Cardiac atrium fibroblast (primary cell): ENCODE data around the gene ASXL2. TPM values are rescaled to one million over a fixed set of nuclear protein-coding genes. Genes with fewer than 3 reads are reported as not detected.

Source experiments
- total RNA-seq: library from RNA; depleted of rRNA; stranded (reverse); fragments of >200 nt; gene quantifications from 2 replicates; pipeline ENCODE4 v1.2.3, GENCODE V29; 2015

ASXL2 gene
- total RNA-seq: 8.3 and 11.0 TPM in 2 replicates

DNA sequence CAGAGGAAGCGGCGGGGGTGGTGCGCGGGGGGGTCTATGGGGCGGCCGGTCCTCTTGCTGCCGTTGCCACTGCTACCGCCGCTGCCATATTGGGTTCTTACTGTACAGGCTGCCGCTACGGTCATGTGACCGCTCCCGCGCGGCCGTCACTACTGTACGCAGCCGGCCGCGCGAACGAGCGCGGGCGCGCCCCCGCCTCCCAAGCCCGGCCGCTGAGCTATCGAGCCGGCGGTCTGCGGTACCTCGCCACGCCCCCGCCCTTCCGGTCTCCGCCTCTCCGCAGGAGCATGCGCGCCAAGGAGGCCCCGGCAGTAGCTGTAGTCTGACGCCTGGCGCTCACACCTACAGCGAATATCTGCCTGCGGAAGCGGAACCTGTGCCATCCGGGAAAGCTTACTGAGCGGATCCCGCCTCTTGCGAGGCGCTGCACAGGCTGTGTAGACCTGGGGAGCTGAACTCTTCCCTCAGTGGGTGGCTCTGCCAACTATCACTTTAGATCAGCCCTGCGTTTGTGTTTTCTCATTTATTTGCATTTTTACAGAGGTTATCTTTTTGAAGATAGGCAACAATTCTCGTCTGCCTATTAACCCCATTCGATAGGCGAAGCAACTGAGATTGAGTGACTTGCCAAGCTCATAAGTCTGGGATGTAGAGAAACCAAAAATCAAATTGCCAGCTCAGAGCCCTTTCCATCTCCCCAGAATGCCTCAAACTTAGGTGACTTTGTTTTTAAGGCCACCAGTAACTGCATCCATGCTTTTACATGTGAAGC lies at the start of gene ASXL2:
Gene ASXL2 (minus strand): TSS at position 127 of the 772 bp plus-strand sequence. CDS start 265 bp downstream, outside the sequence.

Other genes with a start within 250 kb of the ASXL2 start
- gene DTNB, start 204.9 kb downstream of the ASXL2 start, total RNA-seq: 3.4 and 5.4 TPM in 2 replicates
- 9.6 and 10.0 TPM in 2 replicates for gene KIF3C, start 104.0 kb upstream of the ASXL2 start, total RNA-seq
- 94.6 and 105 TPM in 2 replicates for gene RAB10, start 155.6 kb upstream of the ASXL2 start, total RNA-seq